ENCODE results near the gene PRKN. TPM values are rescaled to one million over a fixed set of nuclear protein-coding genes. Genes with fewer than 3 reads are reported as not detected.

PRKN gene
- total and polyA plus RNA-seq, 10 donors: 0.23 to 14.1 (median 7.0) TPM

DNA sequence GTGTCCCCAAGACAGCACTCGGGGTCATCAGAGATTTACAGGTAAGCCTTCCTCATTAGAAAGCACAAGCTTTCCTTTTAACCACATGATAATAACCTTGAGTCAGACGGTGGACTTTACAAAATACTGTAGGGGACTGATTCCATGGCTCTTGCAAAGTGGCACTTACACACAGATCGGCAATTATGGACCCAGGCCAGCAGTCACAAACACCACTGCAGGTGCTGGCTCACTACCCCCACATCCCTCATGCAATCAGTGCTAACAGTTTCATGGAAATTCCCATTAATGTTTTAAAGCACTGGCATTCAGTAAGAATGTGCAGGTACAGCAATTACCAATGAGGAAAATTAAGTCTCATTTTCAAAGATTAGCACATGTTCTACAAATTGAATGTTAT, 516.5 kb downstream of the PRKN start:
- H3K9me3 ChIP-seq: peaks cover 0 to 5% (median 0%) of the 10 kb centered on the region in 8 donors
- no peak for DNase-seq
- no peaks in the 10 kb centered on the region for H3K4me1 ChIP-seq
- intact Hi-C loops (cut with DNase I; ENCODE audit: low total_unique reads): no loop called here
- no peaks in the 10 kb centered on the region for H3K36me3 ChIP-seq
- no peak overlapping the region for H3K4me3 ChIP-seq
- no peaks in the 10 kb centered on the region for H3K27me3 ChIP-seq (replicated peaks in 1 of 7)
- no peak overlapping the region for H3K27ac ChIP-seq
- TF ChIP-seq POLR2A (IDR thresholded peaks at IDR 0.05) (no peak), POLR2AphosphoS5 (IDR thresholded peaks at IDR 0.05) (no peak)
- TF ChIP-seq, protein P1, sequence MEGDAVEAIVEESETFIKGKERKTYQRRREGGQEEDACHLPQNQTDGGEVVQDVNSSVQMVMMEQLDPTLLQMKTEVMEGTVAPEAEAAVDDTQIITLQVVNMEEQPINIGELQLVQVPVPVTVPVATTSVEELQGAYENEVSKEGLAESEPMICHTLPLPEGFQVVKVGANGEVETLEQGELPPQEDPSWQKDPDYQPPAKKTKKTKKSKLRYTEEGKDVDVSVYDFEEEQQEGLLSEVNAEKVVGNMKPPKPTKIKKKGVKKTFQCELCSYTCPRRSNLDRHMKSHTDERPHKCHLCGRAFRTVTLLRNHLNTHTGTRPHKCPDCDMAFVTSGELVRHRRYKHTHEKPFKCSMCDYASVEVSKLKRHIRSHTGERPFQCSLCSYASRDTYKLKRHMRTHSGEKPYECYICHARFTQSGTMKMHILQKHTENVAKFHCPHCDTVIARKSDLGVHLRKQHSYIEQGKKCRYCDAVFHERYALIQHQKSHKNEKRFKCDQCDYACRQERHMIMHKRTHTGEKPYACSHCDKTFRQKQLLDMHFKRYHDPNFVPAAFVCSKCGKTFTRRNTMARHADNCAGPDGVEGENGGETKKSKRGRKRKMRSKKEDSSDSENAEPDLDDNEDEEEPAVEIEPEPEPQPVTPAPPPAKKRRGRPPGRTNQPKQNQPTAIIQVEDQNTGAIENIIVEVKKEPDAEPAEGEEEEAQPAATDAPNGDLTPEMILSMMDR (IDR thresholded peaks at IDR 0.05 in 8 of 11, conservative IDR thresholded peaks at IDR 0.05 in 3 of 11): no peak
- WGBS, 5 donors: 80 to 88% (median 84%) methylated on average over 3 of the region's 3 CpGs

DNA sequence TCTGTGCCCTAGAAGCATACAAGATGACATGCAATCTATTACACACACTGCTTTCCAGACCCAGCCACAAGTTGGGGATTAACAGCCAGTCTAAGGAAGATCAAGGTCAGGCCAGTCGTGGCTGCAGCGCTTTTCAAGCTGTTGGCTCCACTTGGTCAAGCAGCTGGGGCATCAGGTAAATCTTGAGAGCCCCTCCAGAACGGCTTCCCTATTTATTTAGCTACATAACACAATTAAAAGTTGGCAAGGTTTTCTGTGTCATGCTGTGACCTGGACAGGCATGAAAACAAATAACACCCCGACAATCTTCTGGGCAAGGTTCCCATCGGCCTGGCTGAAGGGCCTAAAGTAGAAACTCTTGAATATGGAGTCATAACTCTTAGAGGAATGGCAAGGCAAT, 524.3 kb downstream of the PRKN start:
- H3K4me1 ChIP-seq: no peaks in the 10 kb centered on the region
- H3K27ac ChIP-seq: no peak overlapping the region
- DNase-seq: no peak
- H3K9me3 ChIP-seq: no peaks in the 10 kb centered on the region
- H3K27me3 ChIP-seq (replicated peaks in 1 of 7): no peaks in the 10 kb centered on the region
- intact Hi-C loops (cut with DNase I; ENCODE audit: low total_unique reads): no loop called here
- 64 to 85% (median 73%) methylated on average over 5 of the region's 5 CpGs for WGBS, 5 donors
- TF ChIP-seq POLR2AphosphoS5 (IDR thresholded peaks at IDR 0.05) (no peak), POLR2A (IDR thresholded peaks at IDR 0.05) (no peak)
- H3K36me3 ChIP-seq: no peaks in the 10 kb centered on the region
- no peak overlapping the region for H3K4me3 ChIP-seq

DNA sequence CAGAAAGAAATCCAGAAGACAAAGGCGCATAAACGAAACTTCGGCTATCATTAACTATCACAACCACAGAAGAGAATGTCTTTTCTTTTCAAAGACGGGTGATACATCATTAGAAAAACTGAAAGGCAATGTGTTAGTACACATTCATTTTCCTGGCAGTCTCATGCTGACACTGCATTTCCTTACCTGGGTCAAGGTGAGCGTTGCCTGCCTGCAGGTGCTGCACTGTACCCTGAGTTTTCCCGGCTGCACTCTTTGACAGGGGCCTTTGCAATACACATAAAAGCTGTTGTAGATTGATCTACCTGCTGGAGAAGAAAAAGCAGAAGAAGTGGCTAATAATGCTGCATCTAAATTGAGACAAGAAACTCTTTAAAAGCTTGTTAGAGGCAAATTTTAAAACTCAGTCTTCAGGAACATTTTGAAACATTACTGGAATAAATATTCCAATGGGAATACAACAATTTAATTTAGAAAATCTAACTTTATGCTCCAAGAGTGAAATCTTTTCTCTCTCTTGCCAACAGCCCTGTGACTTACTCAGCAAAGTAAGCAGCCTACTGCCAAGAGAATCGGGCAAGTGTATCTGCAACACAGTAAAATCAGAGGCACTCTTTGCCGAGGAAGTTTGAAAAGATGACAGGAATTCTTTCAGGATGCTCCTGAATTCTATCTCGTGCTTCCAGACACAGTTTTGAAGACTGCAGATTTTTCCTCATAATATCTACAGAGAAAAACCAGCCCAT, 526.4 kb downstream of the PRKN start:
- WGBS, 5 donors: 79 to 91% (median 90%) methylated on average over 9 of the region's 9 CpGs
- TF ChIP-seq POLR2AphosphoS5 (IDR thresholded peaks at IDR 0.05) (no peak), POLR2A (IDR thresholded peaks at IDR 0.05) (no peak)
- TF ChIP-seq, protein P1 (IDR thresholded peaks at IDR 0.05 in 8 of 11, conservative IDR thresholded peaks at IDR 0.05 in 3 of 11): no peak
- Histone ChIP-seq H3K36me3 (no peaks in the 10 kb centered on the region), H3K27me3 (replicated peaks in 1 of 7) (no peaks in the 10 kb centered on the region), H3K4me1 (no peaks in the 10 kb centered on the region), H3K27ac (no peak overlapping the region), H3K4me3 (no peak overlapping the region), H3K9me3 (no peaks in the 10 kb centered on the region)
- no peak for DNase-seq
- intact Hi-C loops (cut with DNase I; ENCODE audit: low total_unique reads): no loop called here

DNA sequence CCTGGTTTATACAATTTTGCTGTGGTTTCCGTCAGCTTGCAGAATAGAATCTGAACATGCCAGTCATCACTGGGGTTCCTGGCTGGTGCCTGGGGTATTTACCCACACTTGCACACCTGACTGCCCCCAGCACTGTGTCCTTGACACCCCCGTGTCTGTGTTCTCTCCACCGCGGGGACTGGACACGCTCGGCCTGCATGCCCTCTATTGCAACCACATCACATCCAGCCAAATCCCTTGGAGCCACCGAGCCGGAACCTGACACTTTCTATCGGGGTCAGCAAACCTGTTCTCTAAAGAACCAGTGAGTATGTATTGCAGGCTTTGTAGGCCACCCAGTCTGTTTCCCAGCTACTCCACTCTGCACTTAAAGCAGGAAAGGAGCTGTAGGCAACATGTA, 527.5 kb downstream of the PRKN start:
- Histone ChIP-seq H3K27me3 (replicated peaks in 1 of 7) (no peaks in the 10 kb centered on the region), H3K27ac (no peak overlapping the region), H3K4me3 (no peak overlapping the region), H3K4me1 (no peaks in the 10 kb centered on the region), H3K9me3 (no peaks in the 10 kb centered on the region), H3K36me3 (no peaks in the 10 kb centered on the region)
- TF ChIP-seq, protein P1 (IDR thresholded peaks at IDR 0.05 in 8 of 11, conservative IDR thresholded peaks at IDR 0.05 in 3 of 11): no peak
- TF ChIP-seq POLR2AphosphoS5 (IDR thresholded peaks at IDR 0.05): no peak
- 89 to 97% (median 93%) methylated on average over 9 of the region's 9 CpGs for WGBS, 5 donors
- intact Hi-C loops (cut with DNase I; ENCODE audit: low total_unique reads): no loop called here
- no peak for DNase-seq
